Caco-2 (cell line): Measurements from ENCODE around the gene UBXN2A. TPM values are rescaled to one million over a fixed set of nuclear protein-coding genes. Genes with fewer than 3 reads are reported as not detected.

ENCODE experiments used
- BruUV-seq: library from RNA; stranded (reverse); fragments of 400-500 nt; replicated peaks from 2 replicates; lab custom pipeline; 2021; lab: Mats Ljungman, UMichigan
- CTCF ChIA-PET: fragments of 300-600 bp; sonication (Branson Sonifier 250); formaldehyde crosslinking; loops from one replicate; lab custom pipeline; 2022; ENCODE audit warnings: antibody characterized with exemption; lab: Charles Lee
- POLR2A ChIA-PET: fragments of 300-600 bp; sonication (Branson Sonifier 250); formaldehyde crosslinking; loops from one replicate; lab custom pipeline; 2022; ENCODE audit warnings: antibody characterized with exemption; lab: Charles Lee
- DNase-seq, 2 experiments: peaks; one replicate each; pipeline versions ENCODE4 v3.0.0 to v3.0.0-alpha.2; 2020 to 2022
- H3K27me3 ChIP-seq: replicated peaks from 2 replicates; pipeline ENCODE4 v1.6.0; 2011; ENCODE audit warnings: low read length; ENCODE audit not compliant: control insufficient read depth, insufficient read depth
- H3K36me3 ChIP-seq: 2 replicates; pipeline ENCODE4 v1.5.1; 2011; ENCODE audit warnings: low read length; ENCODE audit not compliant: control insufficient read depth, insufficient read depth
- H3K4me1 ChIP-seq: fragments of 250-450 bp; sonication (Bioruptor Pico); 2 replicates; pipeline ENCODE4 v1.5.1; 2020; ENCODE audit warnings: mild to moderate bottlenecking
- H3K4me3 ChIP-seq: 2 replicates; pipeline ENCODE4 v1.5.1; 2011; ENCODE audit warnings: low read depth, mild to moderate bottlenecking, control low read depth, low read length
- H3K9me3 ChIP-seq: fragments of 250-450 bp; sonication (Bioruptor Pico); 2 replicates; pipeline ENCODE4 v1.5.1; 2020; ENCODE audit warnings: mild to moderate bottlenecking, moderate library complexity
- H3K27ac Mint-ChIP-seq: one replicate; pipeline ENCODE4 v1.8.0; 2022; ENCODE audit warnings: mixed read lengths; ENCODE audit not compliant: unreplicated experiment
- H3K27me3 Mint-ChIP-seq: one replicate; pipeline ENCODE4 v1.8.0; 2022; ENCODE audit warnings: mixed read lengths; ENCODE audit not compliant: insufficient read depth, unreplicated experiment
- H3K36me3 Mint-ChIP-seq: one replicate; pipeline ENCODE4 v1.8.0; 2022; ENCODE audit warnings: mild to moderate bottlenecking, mixed read lengths; ENCODE audit not compliant: insufficient read depth, unreplicated experiment
- H3K4me1 Mint-ChIP-seq: one replicate; pipeline ENCODE4 v1.8.0; 2022; ENCODE audit warnings: low read depth, mixed read lengths; ENCODE audit not compliant: unreplicated experiment
- H3K4me3 Mint-ChIP-seq: one replicate; pipeline ENCODE4 v1.8.0; 2022; ENCODE audit warnings: mild to moderate bottlenecking, moderate library complexity, mixed read lengths; ENCODE audit not compliant: unreplicated experiment
- H3K9me3 Mint-ChIP-seq: one replicate; pipeline ENCODE4 v1.8.0; 2022; ENCODE audit warnings: mixed read lengths; ENCODE audit not compliant: unreplicated experiment
- intact Hi-C: fragments of 100-400 bp; cut with micrococcal nuclease; formaldehyde crosslinking; loops from one replicate; pipeline ENCODE4 v1.10.0; 2022; ENCODE audit not compliant: unreplicated experiment
- total RNA-seq: library from RNA; stranded (reverse); gene quantifications from 2 replicates; pipeline ENCODE4 v1.2.3, GENCODE V29; 2022
- TF ChIP-seq, protein P1 (sequence below), 2 experiments: fragments of 200-600 bp in 1 of 2; IDR thresholded peaks; 1 replicate in 1 of 2; 2 replicates in 1 of 2; pipeline versions ENCODE4 v1.5.1 to v1.8.0; 2011 to 2022; ENCODE audit warnings: antibody characterized with exemption in 1 of 2, control low read depth in 1 of 2, inconsistent platforms in 1 of 2, low read depth in 1 of 2, low read length in 1 of 2, mild to moderate bottlenecking in 1 of 2, moderate library complexity in 1 of 2; ENCODE audit not compliant: insufficient read depth in 1 of 2, severe bottlenecking in 1 of 2, unreplicated experiment in 1 of 2

UBXN2A gene
- total RNA-seq, 1 experiment from 2014 or later: 22.0 TPM

DNA sequence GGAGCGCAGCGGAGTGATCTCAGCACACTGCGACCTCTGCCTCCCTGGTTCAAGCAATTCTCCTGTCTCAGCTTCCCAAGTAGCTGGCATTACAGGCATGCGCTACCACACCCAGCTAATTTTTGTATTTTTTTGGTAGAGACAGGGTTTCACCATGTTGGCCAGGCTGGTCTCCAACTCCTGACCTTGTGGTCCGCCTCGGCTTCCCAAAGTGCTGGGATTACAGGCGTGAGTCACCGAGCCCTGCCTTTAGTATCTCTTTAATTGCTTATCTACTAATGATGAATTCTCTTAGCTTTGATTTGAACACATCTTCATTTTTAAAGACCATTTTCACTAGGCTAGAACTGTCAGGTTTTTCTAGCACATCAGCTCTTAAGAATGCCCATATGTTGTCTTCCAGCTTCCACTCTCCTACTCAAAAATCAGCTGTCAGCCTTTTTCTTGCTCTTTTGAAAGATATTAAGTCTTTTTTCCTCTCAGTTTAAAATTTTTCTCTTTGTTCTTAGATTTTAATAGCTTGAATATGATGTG lies 53.5 kb downstream of the UBXN2A start:
- H3K27me3 Mint-ChIP-seq: no peaks in the 10 kb centered on the region
- CTCF ChIA-PET: no interaction called here

DNA sequence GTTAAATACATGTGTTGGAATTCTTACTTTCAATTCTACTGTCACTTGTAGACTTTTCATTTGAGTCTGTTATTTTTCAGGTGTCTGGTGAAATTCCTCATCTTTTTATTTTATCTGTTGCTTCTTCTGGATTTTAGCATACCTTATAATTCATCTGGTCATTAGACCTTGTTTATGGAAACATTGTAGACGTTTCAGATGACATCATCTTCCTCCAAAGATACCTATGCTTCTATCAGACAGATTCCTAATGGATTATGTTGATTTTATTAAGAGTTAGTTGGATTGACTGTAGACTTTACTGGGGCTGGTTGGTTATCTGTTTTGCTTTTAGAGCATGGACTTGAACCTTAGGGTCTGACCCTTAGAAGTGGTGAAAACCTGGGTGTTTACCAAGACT lies 54.3 kb downstream of the UBXN2A start:
- Histone ChIP-seq H3K27me3 (no peaks in the 10 kb centered on the region), H3K4me1 (no peaks in the 10 kb centered on the region), H3K4me3 (no peak overlapping the region), H3K9me3 (no peaks in the 10 kb centered on the region), H3K36me3 (no peaks in the 10 kb centered on the region)
- ChIA-PET POLR2A (no interaction called here), CTCF (no interaction called here)
- peaks cover 8% of the 10 kb centered on the region for H3K4me1 Mint-ChIP-seq
- TF ChIP-seq, protein P1, sequence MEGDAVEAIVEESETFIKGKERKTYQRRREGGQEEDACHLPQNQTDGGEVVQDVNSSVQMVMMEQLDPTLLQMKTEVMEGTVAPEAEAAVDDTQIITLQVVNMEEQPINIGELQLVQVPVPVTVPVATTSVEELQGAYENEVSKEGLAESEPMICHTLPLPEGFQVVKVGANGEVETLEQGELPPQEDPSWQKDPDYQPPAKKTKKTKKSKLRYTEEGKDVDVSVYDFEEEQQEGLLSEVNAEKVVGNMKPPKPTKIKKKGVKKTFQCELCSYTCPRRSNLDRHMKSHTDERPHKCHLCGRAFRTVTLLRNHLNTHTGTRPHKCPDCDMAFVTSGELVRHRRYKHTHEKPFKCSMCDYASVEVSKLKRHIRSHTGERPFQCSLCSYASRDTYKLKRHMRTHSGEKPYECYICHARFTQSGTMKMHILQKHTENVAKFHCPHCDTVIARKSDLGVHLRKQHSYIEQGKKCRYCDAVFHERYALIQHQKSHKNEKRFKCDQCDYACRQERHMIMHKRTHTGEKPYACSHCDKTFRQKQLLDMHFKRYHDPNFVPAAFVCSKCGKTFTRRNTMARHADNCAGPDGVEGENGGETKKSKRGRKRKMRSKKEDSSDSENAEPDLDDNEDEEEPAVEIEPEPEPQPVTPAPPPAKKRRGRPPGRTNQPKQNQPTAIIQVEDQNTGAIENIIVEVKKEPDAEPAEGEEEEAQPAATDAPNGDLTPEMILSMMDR (IDR thresholded peaks at IDR 0.05; ENCODE audit: insufficient read depth in 1 of 2, low read depth in 1 of 2, low read length in 1 of 2, severe bottlenecking in 1 of 2, unreplicated experiment in 1 of 2): no peak
- BruUV-seq: no TSS peak
- H3K9me3 Mint-ChIP-seq: no peaks in the 10 kb centered on the region
- no peak overlapping the region for H3K4me3 Mint-ChIP-seq
- no peak overlapping the region for H3K27ac Mint-ChIP-seq
- no peak for DNase-seq
- peaks cover 26% of the 10 kb centered on the region for H3K36me3 Mint-ChIP-seq
- intact Hi-C loops: no loop called here
- no peaks in the 10 kb centered on the region for H3K27me3 Mint-ChIP-seq

More for the DNA sequence above, 53.5 kb downstream of the UBXN2A start:
- Mint-ChIP-seq H3K4me3 (no peak overlapping the region), H3K27ac (no peak overlapping the region), H3K4me1 (peaks cover 8% of the 10 kb centered on the region), H3K36me3 (peaks cover 23% of the 10 kb centered on the region), H3K9me3 (no peaks in the 10 kb centered on the region)
- H3K36me3 ChIP-seq: no peaks in the 10 kb centered on the region
- no peaks in the 10 kb centered on the region for H3K27me3 ChIP-seq
- TF ChIP-seq, protein P1 (IDR thresholded peaks at IDR 0.05; ENCODE audit: insufficient read depth in 1 of 2, low read depth in 1 of 2, low read length in 1 of 2, severe bottlenecking in 1 of 2, unreplicated experiment in 1 of 2): no peak
- BruUV-seq: no TSS peak
- no peaks in the 10 kb centered on the region for H3K9me3 ChIP-seq
- DNase-seq: no peak
- POLR2A ChIA-PET: interaction anchor here (0.6 kb wide), 1 partner anchor 128 kb away, joined by 3 read pairs; no protein-coding TSS in a partner anchor
- H3K4me3 ChIP-seq: no peak overlapping the region
- intact Hi-C loops: loop anchor here (2.0 kb wide), 1 partner anchor 53 kb away; the partner anchor contains the start of gene UBXN2A
- no peaks in the 10 kb centered on the region for H3K4me1 ChIP-seq

DNA sequence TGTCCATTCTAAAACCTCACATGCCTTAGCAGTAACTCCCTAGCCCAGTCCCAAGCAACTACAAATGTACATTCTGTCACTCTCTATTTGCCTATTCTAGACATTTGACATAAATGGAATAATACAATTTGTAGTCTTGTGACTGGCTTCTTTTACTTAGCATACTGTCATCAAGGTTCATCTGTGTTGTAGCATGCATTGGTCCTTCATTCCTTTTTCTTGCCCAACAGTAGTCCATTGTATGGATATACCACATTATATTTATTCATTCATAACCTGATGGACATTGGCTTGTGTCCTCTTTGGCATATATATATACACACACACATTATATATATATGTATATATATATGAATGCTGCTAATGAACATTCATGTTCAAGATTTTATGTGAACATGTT lies 67.4 kb downstream of the UBXN2A start:
- Histone ChIP-seq H3K4me1 (no peaks in the 10 kb centered on the region), H3K36me3 (no peaks in the 10 kb centered on the region), H3K27me3 (no peaks in the 10 kb centered on the region), H3K9me3 (no peaks in the 10 kb centered on the region), H3K4me3 (no peak overlapping the region)
- Mint-ChIP-seq H3K27ac (no peak overlapping the region), H3K4me3 (no peak overlapping the region), H3K27me3 (no peaks in the 10 kb centered on the region), H3K36me3 (no peaks in the 10 kb centered on the region), H3K4me1 (peaks cover 11% of the 10 kb centered on the region), H3K9me3 (no peaks in the 10 kb centered on the region)
- intact Hi-C loops: no loop called here
- BruUV-seq: no TSS peak
- POLR2A ChIA-PET: no interaction called here
- TF ChIP-seq, protein P1 (IDR thresholded peaks at IDR 0.05; ENCODE audit: insufficient read depth in 1 of 2, low read depth in 1 of 2, low read length in 1 of 2, severe bottlenecking in 1 of 2, unreplicated experiment in 1 of 2): no peak
- DNase-seq: no peak
- CTCF ChIA-PET: no interaction called here
